ENCODE measurements around the gene PARD3B.

Gene PARD3B

DNA sequence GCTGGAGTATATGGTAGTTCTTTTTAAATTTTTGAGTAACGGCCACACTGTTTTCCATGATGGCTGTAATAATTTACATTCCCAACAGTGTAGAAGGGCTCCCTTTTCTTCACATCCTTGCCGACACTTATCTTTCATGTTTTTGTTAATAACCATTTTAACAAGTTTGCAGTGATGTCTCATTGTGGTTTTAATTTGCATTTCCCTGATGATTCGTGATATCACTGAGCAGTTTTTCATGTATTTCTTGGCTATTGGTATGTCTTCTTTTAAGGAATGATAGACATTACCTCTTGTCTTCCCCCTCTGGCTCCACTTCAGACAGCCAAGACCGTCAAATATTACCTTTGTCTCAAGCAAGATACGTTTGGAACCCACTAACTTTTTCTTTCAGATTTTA, 765.9 kb downstream of the PARD3B start:
- Histone ChIP-seq H3K4me1 (ENCODE audit: insufficient read depth, insufficient read length) (no peaks in the 10 kb centered on the region), H3K9ac (ENCODE audit: insufficient read length, low read depth) (no peak overlapping the region), H3K27me3 (ENCODE audit: insufficient read depth, insufficient read length) (no peaks in the 10 kb centered on the region), H3K4me3 (ENCODE audit: insufficient read length, low read depth) (no peak overlapping the region), H3K9me3 (ENCODE audit: insufficient read depth, low read length) (0 out of 2 replicates have a peak, but pooled peaks cover under 1% of the 10 kb centered on the region), H3K36me3 (ENCODE audit: insufficient read depth, insufficient read length, low read length) (no peaks in the 10 kb centered on the region)
- TF ChIP-seq YY1 (IDR thresholded peaks at IDR 0.05; ENCODE audit: insufficient read depth, insufficient read length) (no peak), ZNF274 (IDR thresholded peaks at IDR 0.05; ENCODE audit: low read depth, low read length) (no peak), SUZ12 (IDR thresholded peaks at IDR 0.05; ENCODE audit: extremely low read depth, insufficient read depth, insufficient read length) (no peak)
- DNase-seq (ENCODE audit: low read depth, low spot score): no peak

DNA sequence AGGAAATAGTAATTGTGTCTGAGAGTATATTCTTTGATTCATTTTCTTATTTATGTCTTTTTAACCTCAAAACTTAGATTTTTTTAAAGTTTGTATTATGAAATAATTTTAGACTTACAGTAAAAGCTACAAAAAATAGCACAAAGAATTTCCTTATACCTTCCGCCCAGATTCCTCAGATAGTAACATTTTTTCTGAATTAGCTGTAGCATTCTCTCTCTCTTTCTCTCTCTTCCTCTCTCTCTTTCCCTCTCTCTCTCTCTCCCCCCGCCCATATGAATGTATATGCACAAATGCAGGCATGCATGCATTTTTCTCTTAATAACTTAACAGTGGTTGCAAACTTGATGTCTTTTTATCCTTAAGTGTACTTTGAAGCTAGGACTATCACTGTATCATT, 776.0 kb downstream of the PARD3B start:
- DNase-seq (ENCODE audit: low read depth, low spot score): no peak
- Histone ChIP-seq H3K4me3 (ENCODE audit: insufficient read length, low read depth) (no peak overlapping the region), H3K36me3 (ENCODE audit: insufficient read depth, insufficient read length, low read length) (no peaks in the 10 kb centered on the region), H3K9ac (ENCODE audit: insufficient read length, low read depth) (no peak overlapping the region), H3K9me3 (ENCODE audit: insufficient read depth, low read length) (peaks cover 15% of the 10 kb centered on the region), H3K27me3 (ENCODE audit: insufficient read depth, insufficient read length) (no peaks in the 10 kb centered on the region), H3K4me1 (ENCODE audit: insufficient read depth, insufficient read length) (no peaks in the 10 kb centered on the region)
- TF ChIP-seq ZNF274 (IDR thresholded peaks at IDR 0.05; ENCODE audit: low read depth, low read length) (no peak), YY1 (IDR thresholded peaks at IDR 0.05; ENCODE audit: insufficient read depth, insufficient read length) (no peak), SUZ12 (IDR thresholded peaks at IDR 0.05; ENCODE audit: extremely low read depth, insufficient read depth, insufficient read length) (no peak)

DNA sequence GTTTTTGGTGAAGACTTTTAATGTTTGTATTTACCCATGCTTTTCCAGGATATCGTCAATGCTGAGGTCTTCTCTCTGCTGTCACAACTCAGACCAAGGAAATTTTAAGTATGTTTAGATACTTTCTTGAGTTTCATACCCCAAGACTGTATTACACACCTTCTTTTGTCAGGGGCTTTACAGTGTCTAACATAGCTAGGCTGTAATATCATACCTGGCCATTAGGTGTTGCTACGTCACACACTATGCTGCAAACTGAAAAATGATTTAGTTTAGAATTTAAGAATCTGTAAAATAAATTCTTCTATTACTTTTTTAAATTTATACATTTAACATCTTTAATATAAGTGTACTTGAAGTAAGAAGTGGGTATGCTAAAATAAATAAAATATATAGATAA, 778.7 kb downstream of the PARD3B start:
- no peak for DNase-seq (ENCODE audit: low read depth, low spot score)
- no peak for TF ChIP-seq ZNF274 (IDR thresholded peaks at IDR 0.05; ENCODE audit: low read depth, low read length)
- TF ChIP-seq SUZ12 (IDR thresholded peaks at IDR 0.05; ENCODE audit: extremely low read depth, insufficient read depth, insufficient read length): no peak
- no peak for TF ChIP-seq YY1 (IDR thresholded peaks at IDR 0.05; ENCODE audit: insufficient read depth, insufficient read length)
- peaks cover 15% of the 10 kb centered on the region for H3K9me3 ChIP-seq (ENCODE audit: insufficient read depth, low read length)
- no peak overlapping the region for H3K4me3 ChIP-seq (ENCODE audit: insufficient read length, low read depth)
- H3K36me3 ChIP-seq (ENCODE audit: insufficient read depth, insufficient read length, low read length): no peaks in the 10 kb centered on the region
- H3K27me3 ChIP-seq (ENCODE audit: insufficient read depth, insufficient read length): no peaks in the 10 kb centered on the region
- no peaks in the 10 kb centered on the region for H3K4me1 ChIP-seq (ENCODE audit: insufficient read depth, insufficient read length)
- H3K9ac ChIP-seq (ENCODE audit: insufficient read length, low read depth): no peak overlapping the region

DNA sequence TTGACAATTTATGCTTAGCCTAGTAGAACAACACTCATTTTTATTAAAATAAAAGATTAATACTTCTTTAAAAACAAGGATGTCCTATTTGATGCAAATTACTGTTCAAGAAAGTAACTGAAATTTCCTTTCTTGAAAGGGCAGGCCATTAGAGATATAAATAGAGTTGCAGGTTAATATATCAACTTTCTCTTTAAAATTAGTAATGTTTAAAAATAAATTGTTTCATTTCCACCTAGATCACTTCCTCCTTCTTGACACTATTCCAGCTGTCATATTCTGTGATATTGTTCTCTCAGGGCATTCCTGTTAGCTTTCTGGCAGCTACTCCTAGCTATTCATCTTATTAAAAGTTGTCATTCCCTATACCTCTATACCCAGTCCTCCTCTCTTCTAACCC, 779.1 kb downstream of the PARD3B start:
- H3K4me3 ChIP-seq (ENCODE audit: insufficient read length, low read depth): no peak overlapping the region
- no peaks in the 10 kb centered on the region for H3K4me1 ChIP-seq (ENCODE audit: insufficient read depth, insufficient read length)
- no peaks in the 10 kb centered on the region for H3K27me3 ChIP-seq (ENCODE audit: insufficient read depth, insufficient read length)
- DNase-seq (ENCODE audit: low read depth, low spot score): no peak
- TF ChIP-seq ZNF274 (IDR thresholded peaks at IDR 0.05; ENCODE audit: low read depth, low read length): no peak
- TF ChIP-seq YY1 (IDR thresholded peaks at IDR 0.05; ENCODE audit: insufficient read depth, insufficient read length): no peak
- H3K9me3 ChIP-seq (ENCODE audit: insufficient read depth, low read length): peaks cover 15% of the 10 kb centered on the region
- no peak overlapping the region for H3K9ac ChIP-seq (ENCODE audit: insufficient read length, low read depth)
- H3K36me3 ChIP-seq (ENCODE audit: insufficient read depth, insufficient read length, low read length): no peaks in the 10 kb centered on the region

DNA sequence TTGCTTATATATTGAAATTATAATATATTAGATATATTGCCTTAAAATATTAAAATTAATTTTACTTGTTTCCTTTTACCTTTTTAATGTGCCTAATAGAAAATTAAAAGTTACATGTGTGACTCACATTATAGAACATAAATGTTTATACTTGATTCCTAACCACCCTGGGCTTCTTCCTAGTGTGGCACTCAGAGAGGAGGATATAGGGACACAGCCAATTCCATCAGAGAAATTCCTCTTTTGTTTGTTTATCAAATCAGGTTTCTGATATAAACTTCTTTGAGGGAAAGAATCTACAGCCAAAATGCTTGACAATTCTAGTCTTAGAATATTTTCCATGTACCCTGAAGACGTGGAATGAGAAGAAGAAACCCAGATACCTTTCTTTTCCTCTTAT, 788.1 kb downstream of the PARD3B start:
- H3K9ac ChIP-seq (ENCODE audit: insufficient read length, low read depth): no peak overlapping the region
- H3K9me3 ChIP-seq (ENCODE audit: insufficient read depth, low read length): peaks cover 5% of the 10 kb centered on the region; the same call in 1 of the 2 replicates
- DNase-seq (ENCODE audit: low read depth, low spot score): no peak
- no peaks in the 10 kb centered on the region for H3K36me3 ChIP-seq (ENCODE audit: insufficient read depth, insufficient read length, low read length)
- H3K27me3 ChIP-seq (ENCODE audit: insufficient read depth, insufficient read length): no peaks in the 10 kb centered on the region
- H3K4me3 ChIP-seq (ENCODE audit: insufficient read length, low read depth): no peak overlapping the region
- no peak for TF ChIP-seq ZNF274 (IDR thresholded peaks at IDR 0.05; ENCODE audit: low read depth, low read length)
- no peak for TF ChIP-seq SUZ12 (IDR thresholded peaks at IDR 0.05; ENCODE audit: extremely low read depth, insufficient read depth, insufficient read length)
- no peak for TF ChIP-seq YY1 (IDR thresholded peaks at IDR 0.05; ENCODE audit: insufficient read depth, insufficient read length)
- no peaks in the 10 kb centered on the region for H3K4me1 ChIP-seq (ENCODE audit: insufficient read depth, insufficient read length)

DNA sequence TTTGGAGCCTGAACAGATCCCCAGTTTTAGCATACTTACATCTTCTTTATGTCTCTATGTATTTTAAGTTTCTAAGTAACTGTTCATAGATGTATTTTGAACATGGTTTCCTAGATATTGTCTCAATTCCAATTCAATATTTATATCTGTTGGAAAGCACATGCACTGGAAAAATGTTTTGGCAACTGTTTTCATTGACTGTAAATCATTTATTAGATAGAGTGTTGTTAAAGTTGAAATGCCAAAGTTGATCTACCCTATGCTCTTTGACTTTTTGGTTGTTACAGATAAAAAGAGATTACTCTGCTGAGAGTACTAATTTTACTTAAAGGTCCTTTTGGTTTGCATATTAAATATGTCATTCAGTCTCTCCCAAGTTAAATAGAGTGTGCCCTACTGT, 792.0 kb downstream of the PARD3B start:
- H3K9ac ChIP-seq (ENCODE audit: insufficient read length, low read depth): no peak overlapping the region
- DNase-seq (ENCODE audit: low read depth, low spot score): no peak
- H3K4me3 ChIP-seq (ENCODE audit: insufficient read length, low read depth): no peak overlapping the region

DNA sequence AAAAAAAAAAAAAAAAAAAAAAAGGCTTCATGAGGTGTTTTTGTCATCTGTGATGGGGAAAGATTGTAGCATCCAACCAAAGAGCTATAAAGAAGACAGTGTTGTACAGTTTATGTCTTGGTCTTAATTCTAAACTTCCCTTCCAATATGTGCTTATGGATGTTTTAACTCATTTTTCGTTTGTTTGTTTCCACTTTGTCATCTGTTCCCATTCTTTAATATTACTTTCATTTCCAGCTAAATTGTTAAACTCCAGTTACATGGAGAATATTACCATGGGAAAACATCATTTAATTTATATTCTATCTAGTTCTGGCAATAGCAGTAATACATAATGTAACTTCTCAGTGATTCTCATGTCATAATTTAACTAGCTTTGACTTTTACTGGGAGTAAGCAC, 792.9 kb downstream of the PARD3B start:
- TF ChIP-seq ZNF274 (IDR thresholded peaks at IDR 0.05; ENCODE audit: low read depth, low read length): no peak
- Histone ChIP-seq H3K27me3 (ENCODE audit: insufficient read depth, insufficient read length) (no peaks in the 10 kb centered on the region), H3K9me3 (ENCODE audit: insufficient read depth, low read length) (peaks cover 5% of the 10 kb centered on the region; the same call in 1 of the 2 replicates), H3K4me1 (ENCODE audit: insufficient read depth, insufficient read length) (no peaks in the 10 kb centered on the region), H3K36me3 (ENCODE audit: insufficient read depth, insufficient read length, low read length) (no peaks in the 10 kb centered on the region), H3K4me3 (ENCODE audit: insufficient read length, low read depth) (no peak overlapping the region), H3K9ac (ENCODE audit: insufficient read length, low read depth) (no peak overlapping the region)
- DNase-seq (ENCODE audit: low read depth, low spot score): no peak

More for the DNA sequence above, 792.0 kb downstream of the PARD3B start:
- H3K4me1 ChIP-seq (ENCODE audit: insufficient read depth, insufficient read length): no peaks in the 10 kb centered on the region
- TF ChIP-seq YY1 (IDR thresholded peaks at IDR 0.05; ENCODE audit: insufficient read depth, insufficient read length) (no peak), SUZ12 (IDR thresholded peaks at IDR 0.05; ENCODE audit: extremely low read depth, insufficient read depth, insufficient read length) (no peak), ZNF274 (IDR thresholded peaks at IDR 0.05; ENCODE audit: low read depth, low read length) (no peak)
- no peaks in the 10 kb centered on the region for H3K27me3 ChIP-seq (ENCODE audit: insufficient read depth, insufficient read length)
- H3K36me3 ChIP-seq (ENCODE audit: insufficient read depth, insufficient read length, low read length): no peaks in the 10 kb centered on the region
- peaks cover 5% of the 10 kb centered on the region; the same call in 1 of the 2 replicates for H3K9me3 ChIP-seq (ENCODE audit: insufficient read depth, low read length)

DNA sequence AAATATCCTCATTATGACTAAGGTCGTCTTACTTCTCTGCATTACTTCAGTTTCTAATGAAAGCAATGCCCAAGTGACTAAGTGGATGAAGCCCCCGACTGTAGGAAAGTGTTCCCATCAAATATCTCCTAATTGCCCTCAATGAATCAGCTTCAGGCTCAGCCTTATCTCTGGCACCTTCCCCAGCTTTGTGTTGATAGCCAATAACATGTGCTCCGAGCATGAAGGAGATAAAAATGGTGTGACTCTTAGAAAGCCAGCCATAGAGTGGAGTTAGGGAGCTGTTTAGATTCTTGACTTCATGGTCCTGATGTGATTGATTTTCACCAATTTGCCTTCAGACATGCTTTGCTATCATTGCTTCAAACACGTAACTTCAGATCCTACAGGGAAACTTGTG, 797.8 kb downstream of the PARD3B start:
- H3K9ac ChIP-seq (ENCODE audit: insufficient read length, low read depth): no peak overlapping the region
- TF ChIP-seq SUZ12 (IDR thresholded peaks at IDR 0.05; ENCODE audit: extremely low read depth, insufficient read depth, insufficient read length): no peak
- no peak for TF ChIP-seq YY1 (IDR thresholded peaks at IDR 0.05; ENCODE audit: insufficient read depth, insufficient read length)
- no peak for TF ChIP-seq ZNF274 (IDR thresholded peaks at IDR 0.05; ENCODE audit: low read depth, low read length)
- no peak for DNase-seq (ENCODE audit: low read depth, low spot score)
- no peaks in the 10 kb centered on the region for H3K9me3 ChIP-seq (ENCODE audit: insufficient read depth, low read length)
- H3K4me1 ChIP-seq (ENCODE audit: insufficient read depth, insufficient read length): no peaks in the 10 kb centered on the region
- H3K4me3 ChIP-seq (ENCODE audit: insufficient read length, low read depth): no peak overlapping the region
- no peaks in the 10 kb centered on the region for H3K36me3 ChIP-seq (ENCODE audit: insufficient read depth, insufficient read length, low read length)
- H3K27me3 ChIP-seq (ENCODE audit: insufficient read depth, insufficient read length): no peaks in the 10 kb centered on the region

Measured in NT2/D1 (cell line).